Measurements from ENCODE around the gene TRIB2.

Gene TRIB2

GRCh38 chr2:12767541-12767940 is 50.8 kb downstream of the TRIB2 start:
- TF ChIP-seq FOXP2 (optimal IDR thresholded peaks at IDR 0.05; ENCODE audit: borderline replicate concordance, extremely low read depth, extremely low read length, insufficient read depth): no peak
- no peak for TF ChIP-seq SIN3A (IDR thresholded peaks at IDR 0.05; ENCODE audit: borderline replicate concordance, insufficient read depth, low read length)
- TF ChIP-seq REST (IDR thresholded peaks at IDR 0.05; ENCODE audit: insufficient read depth in 1 of 2, low read depth in 2 of 2, low read length in 2 of 2): no peak
- no peak for TF ChIP-seq TAF1 (IDR thresholded peaks at IDR 0.05; ENCODE audit: borderline replicate concordance, insufficient read depth, low read length)
- TF ChIP-seq POLR2AphosphoS5 (IDR thresholded peaks at IDR 0.05; ENCODE audit: low read depth, low read length): no peak

GRCh38 chr2:12767996-12768624 is 51.4 kb downstream of the TRIB2 start:
- no peak for TF ChIP-seq SIN3A (IDR thresholded peaks at IDR 0.05; ENCODE audit: borderline replicate concordance, insufficient read depth, low read length)
- TF ChIP-seq POLR2AphosphoS5 (IDR thresholded peaks at IDR 0.05; ENCODE audit: low read depth, low read length): no peak
- no peak for TF ChIP-seq REST (IDR thresholded peaks at IDR 0.05; ENCODE audit: insufficient read depth in 1 of 2, low read depth in 2 of 2, low read length in 2 of 2)
- no peak for TF ChIP-seq TAF1 (IDR thresholded peaks at IDR 0.05; ENCODE audit: borderline replicate concordance, insufficient read depth, low read length)
- no peak for TF ChIP-seq FOXP2 (optimal IDR thresholded peaks at IDR 0.05; ENCODE audit: borderline replicate concordance, extremely low read depth, extremely low read length, insufficient read depth)

- TF ChIP-seq POLR2AphosphoS5 (IDR thresholded peaks at IDR 0.05; ENCODE audit: low read depth, low read length) (no peak), REST (IDR thresholded peaks at IDR 0.05; ENCODE audit: insufficient read depth in 1 of 2, low read depth in 2 of 2, low read length in 2 of 2) (no peak)
Measured at GRCh38 chr2:12769492-12770105, 52.9 kb downstream of the TRIB2 start.

- TF ChIP-seq FOXP2 (optimal IDR thresholded peaks at IDR 0.05; ENCODE audit: borderline replicate concordance, extremely low read depth, extremely low read length, insufficient read depth): no peak
- no peak for TF ChIP-seq TAF1 (IDR thresholded peaks at IDR 0.05; ENCODE audit: borderline replicate concordance, insufficient read depth, low read length)
Measured at GRCh38 chr2:12770300-12770968, 53.7 kb downstream of the TRIB2 start.

- TF ChIP-seq POLR2AphosphoS5 (IDR thresholded peaks at IDR 0.05; ENCODE audit: low read depth, low read length) (no peak), TAF1 (IDR thresholded peaks at IDR 0.05; ENCODE audit: borderline replicate concordance, insufficient read depth, low read length) (no peak), REST (IDR thresholded peaks at IDR 0.05; ENCODE audit: insufficient read depth in 1 of 2, low read depth in 2 of 2, low read length in 2 of 2) (no peak), SIN3A (IDR thresholded peaks at IDR 0.05; ENCODE audit: borderline replicate concordance, insufficient read depth, low read length) (no peak), FOXP2 (optimal IDR thresholded peaks at IDR 0.05; ENCODE audit: borderline replicate concordance, extremely low read depth, extremely low read length, insufficient read depth) (no peak)
Measured at GRCh38 chr2:12771154-12771553, 54.4 kb downstream of the TRIB2 start.
